T-helper 17 cell (primary cell): ENCODE results near the gene NPAS3. TPM values are rescaled to one million over a fixed set of nuclear protein-coding genes. Genes with fewer than 3 reads are reported as not detected.
"Not testable (repeated sequence)": the region's sequence is repeated elsewhere in the genome, so short reads cannot be mapped to it uniquely, and the experiment has no call there.

Source experiments
- ATAC-seq: fragments of 150-1000 bp; cut with Tn5 transposase; 2 replicates; pipeline ENCODE4 v1.10.0; 2021; ENCODE audit warnings: mild to moderate bottlenecking, moderate library complexity
- DNase-seq, 3 donors: peaks; one replicate each; pipeline versions ENCODE4 v3.0.0 to v3.0.0-alpha.2; 2020 to 2021
- H3K9me3 ChIP-seq: one replicate; pipeline ENCODE4 v1.7.0; 2013; ENCODE audit warnings: low read length, mild to moderate bottlenecking; ENCODE audit not compliant: control insufficient read depth, poor library complexity, severe bottlenecking
- H3K27ac Mint-ChIP-seq: one replicate; pipeline ENCODE4 v1.8.0; 2022; ENCODE audit warnings: mild to moderate bottlenecking, moderate library complexity, mixed read lengths
- H3K27me3 Mint-ChIP-seq: one replicate; pipeline ENCODE4 v1.8.0; 2022; ENCODE audit warnings: mixed read lengths
- H3K36me3 Mint-ChIP-seq: one replicate; pipeline ENCODE4 v1.8.0; 2022; ENCODE audit warnings: low read depth, mixed read lengths
- H3K4me1 Mint-ChIP-seq: one replicate; pipeline ENCODE4 v1.8.0; 2022; ENCODE audit warnings: mild to moderate bottlenecking, mixed read lengths
- H3K4me3 Mint-ChIP-seq: one replicate; pipeline ENCODE4 v1.8.0; 2022; ENCODE audit warnings: mild to moderate bottlenecking, moderate library complexity, mixed read lengths
- total RNA-seq, 4 donors: library from RNA in 2 of 4; stranded (reverse) in 2 of 4; gene quantifications; one replicate each; pipeline ENCODE4 v1.2.3 and lab custom pipeline; 2022 to 2026

The NPAS3 gene
- total RNA-seq, 2 donors from 2014 or later = not detected

- Mint-ChIP-seq H3K27me3 (no peaks in the 10 kb centered on the region), H3K4me3 (no peak overlapping the region), H3K36me3 (no peaks in the 10 kb centered on the region), H3K27ac (no peak overlapping the region), H3K4me1 (no peaks in the 10 kb centered on the region)
- no peak for ATAC-seq
- DNase-seq = no peak
- H3K9me3 ChIP-seq = no peaks in the 10 kb centered on the region
Observed at GRCh38 chr14:33081259-33081658, 142.6 kb downstream of the NPAS3 start.

DNA sequence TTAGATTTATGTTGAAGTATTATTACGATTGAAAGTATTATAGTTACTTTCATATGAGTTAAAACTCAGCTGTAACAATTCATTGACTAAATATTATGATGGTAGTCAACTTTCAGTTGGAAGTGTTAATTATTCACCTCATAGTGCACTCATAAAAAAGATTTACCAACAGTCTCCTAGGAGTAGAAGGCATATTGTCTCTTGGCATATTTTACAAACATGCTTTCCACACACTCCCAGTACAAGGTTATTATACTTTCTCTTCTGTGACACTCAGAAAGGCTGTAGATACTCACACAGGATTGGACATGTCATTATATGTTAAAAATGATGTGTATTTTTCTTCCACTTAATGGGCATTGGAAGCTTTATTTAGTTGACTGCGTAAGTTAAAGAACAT lies 147.1 kb downstream of the NPAS3 start:
- H3K27ac Mint-ChIP-seq = no peak overlapping the region
- H3K36me3 Mint-ChIP-seq = no peaks in the 10 kb centered on the region
- H3K27me3 Mint-ChIP-seq = no peaks in the 10 kb centered on the region
- H3K4me1 Mint-ChIP-seq = no peaks in the 10 kb centered on the region
- ATAC-seq (no peak), DNase-seq (no peak)
- H3K4me3 Mint-ChIP-seq = no peak overlapping the region
- no peaks in the 10 kb centered on the region for H3K9me3 ChIP-seq

DNA sequence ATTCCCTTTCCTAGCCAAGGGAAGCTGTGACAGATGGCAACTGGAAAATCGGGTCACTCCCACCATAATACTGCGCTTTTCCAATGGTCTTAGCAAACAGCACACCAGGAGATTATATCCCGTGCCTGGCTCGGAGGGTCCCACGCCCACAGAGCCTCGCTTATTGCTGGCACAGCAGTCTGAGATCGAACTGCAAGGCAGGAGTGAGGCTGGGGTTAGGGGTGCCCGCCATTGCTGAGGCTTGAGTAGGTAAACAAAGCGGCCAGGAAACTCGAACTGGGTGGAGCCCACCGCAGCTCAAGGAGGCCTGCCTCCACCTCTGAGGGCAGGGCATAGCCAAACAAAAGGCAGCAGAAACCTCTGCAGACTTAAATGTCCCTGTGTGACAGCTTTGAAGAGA lies 149.6 kb downstream of the NPAS3 start:
- H3K27ac Mint-ChIP-seq, ATAC-seq, H3K4me1 Mint-ChIP-seq, H3K36me3 Mint-ChIP-seq, H3K9me3 ChIP-seq, H3K27me3 Mint-ChIP-seq, H3K4me3 Mint-ChIP-seq, DNase-seq: not testable (repeated sequence)

GRCh38 chr14:33098016-33098415 lies 159.3 kb downstream of the NPAS3 start:
- Mint-ChIP-seq H3K4me3 (no peak overlapping the region), H3K27ac (no peak overlapping the region), H3K4me1 (no peaks in the 10 kb centered on the region), H3K36me3 (no peaks in the 10 kb centered on the region), H3K27me3 (no peaks in the 10 kb centered on the region)
- ATAC-seq (no peak), DNase-seq (no peak)
- H3K9me3 ChIP-seq = no peaks in the 10 kb centered on the region

DNA sequence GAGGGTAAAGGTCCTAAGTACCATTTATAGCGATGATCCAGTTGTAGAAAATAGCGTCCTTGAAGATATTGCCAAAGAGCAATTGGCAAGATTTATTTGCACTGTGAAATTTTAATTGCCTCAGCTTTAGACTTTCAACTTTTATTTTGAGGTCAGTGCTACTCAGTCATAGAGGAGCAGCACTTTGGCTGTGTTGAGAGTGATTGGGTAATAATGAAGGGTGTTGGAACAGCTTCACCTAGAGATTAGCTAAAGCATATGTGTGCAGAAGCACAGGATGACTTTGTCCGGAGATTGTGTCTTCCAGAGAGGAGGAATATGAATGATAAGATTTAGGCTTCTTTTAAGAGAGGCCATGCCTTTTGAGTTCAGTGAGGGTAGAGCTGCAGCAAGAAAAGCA lies 164.8 kb downstream of the NPAS3 start:
- Mint-ChIP-seq H3K4me3 (no peak overlapping the region), H3K36me3 (no peaks in the 10 kb centered on the region), H3K4me1 (no peaks in the 10 kb centered on the region), H3K27me3 (no peaks in the 10 kb centered on the region), H3K27ac (no peak overlapping the region)
- DNase-seq = no peak
- no peak for ATAC-seq
- no peaks in the 10 kb centered on the region for H3K9me3 ChIP-seq

DNA sequence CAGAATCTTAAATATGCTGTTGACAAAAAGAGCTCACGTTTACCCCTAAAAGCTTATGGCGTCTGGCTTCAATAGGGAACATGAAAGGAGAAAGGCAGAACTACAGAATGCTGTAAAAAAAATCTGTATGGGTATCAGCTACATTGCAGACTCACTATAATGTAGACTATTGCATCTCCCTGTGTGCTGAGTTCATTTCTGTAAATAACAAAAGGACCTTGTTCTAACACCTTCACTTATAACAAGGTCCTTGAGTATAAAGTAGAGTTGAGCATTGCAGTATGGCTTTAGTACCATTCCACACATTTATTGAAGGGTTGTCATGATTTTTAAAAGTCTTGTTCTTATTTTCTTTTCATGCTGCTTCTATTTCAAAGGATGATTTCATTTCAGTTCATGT lies 165.3 kb downstream of the NPAS3 start:
- ATAC-seq (no peak), DNase-seq (no peak)
- Mint-ChIP-seq H3K4me3 (no peak overlapping the region), H3K27ac (no peak overlapping the region), H3K27me3 (no peaks in the 10 kb centered on the region), H3K4me1 (no peaks in the 10 kb centered on the region), H3K36me3 (no peaks in the 10 kb centered on the region)
- no peaks in the 10 kb centered on the region for H3K9me3 ChIP-seq

- Mint-ChIP-seq H3K4me3 (no peak overlapping the region), H3K27me3 (no peaks in the 10 kb centered on the region), H3K27ac (no peak overlapping the region), H3K36me3 (no peaks in the 10 kb centered on the region), H3K4me1 (no peaks in the 10 kb centered on the region)
- no peak for DNase-seq
- H3K9me3 ChIP-seq = no peaks in the 10 kb centered on the region
- no peak for ATAC-seq
Observed at GRCh38 chr14:33110737-33111443, 172.2 kb downstream of the NPAS3 start.

DNA sequence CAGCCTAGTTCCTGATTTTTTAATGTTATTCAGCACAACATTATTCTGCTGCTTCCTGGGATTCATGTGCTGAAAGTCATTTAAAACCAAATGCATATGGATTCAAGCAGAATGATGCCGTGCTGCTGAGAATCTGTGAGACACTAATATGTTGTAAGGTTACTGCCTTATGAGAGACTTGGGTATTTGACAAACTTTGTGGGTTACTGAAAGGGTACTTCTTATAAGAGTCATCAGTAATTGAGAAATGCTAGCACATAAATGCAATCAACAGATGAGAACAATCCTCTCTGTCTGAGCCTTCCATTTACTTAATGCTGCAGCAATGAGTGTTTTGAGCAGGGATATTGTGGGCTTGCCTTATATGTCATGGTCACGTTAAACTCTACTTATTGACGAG lies 175.7 kb downstream of the NPAS3 start:
- no peaks in the 10 kb centered on the region for H3K9me3 ChIP-seq
- H3K27me3 Mint-ChIP-seq = no peaks in the 10 kb centered on the region
- no peak overlapping the region for H3K27ac Mint-ChIP-seq
- H3K36me3 Mint-ChIP-seq = no peaks in the 10 kb centered on the region
- ATAC-seq = no peak
- DNase-seq = no peak
- no peaks in the 10 kb centered on the region for H3K4me1 Mint-ChIP-seq
- no peak overlapping the region for H3K4me3 Mint-ChIP-seq

GRCh38 chr14:33118668-33119067 lies 180.0 kb downstream of the NPAS3 start:
- Mint-ChIP-seq H3K36me3 (no peaks in the 10 kb centered on the region), H3K4me1 (no peaks in the 10 kb centered on the region), H3K27me3 (no peaks in the 10 kb centered on the region), H3K27ac (no peak overlapping the region), H3K4me3 (no peak overlapping the region)
- DNase-seq (no peak), ATAC-seq (no peak)
- no peaks in the 10 kb centered on the region for H3K9me3 ChIP-seq

GRCh38 chr14:33120341-33120740 lies 181.7 kb downstream of the NPAS3 start:
- no peak overlapping the region for H3K27ac Mint-ChIP-seq
- no peaks in the 10 kb centered on the region for H3K9me3 ChIP-seq
- no peaks in the 10 kb centered on the region for H3K4me1 Mint-ChIP-seq
- DNase-seq = no peak
- no peak for ATAC-seq
- no peaks in the 10 kb centered on the region for H3K27me3 Mint-ChIP-seq
- no peak overlapping the region for H3K4me3 Mint-ChIP-seq
- no peaks in the 10 kb centered on the region for H3K36me3 Mint-ChIP-seq

DNA sequence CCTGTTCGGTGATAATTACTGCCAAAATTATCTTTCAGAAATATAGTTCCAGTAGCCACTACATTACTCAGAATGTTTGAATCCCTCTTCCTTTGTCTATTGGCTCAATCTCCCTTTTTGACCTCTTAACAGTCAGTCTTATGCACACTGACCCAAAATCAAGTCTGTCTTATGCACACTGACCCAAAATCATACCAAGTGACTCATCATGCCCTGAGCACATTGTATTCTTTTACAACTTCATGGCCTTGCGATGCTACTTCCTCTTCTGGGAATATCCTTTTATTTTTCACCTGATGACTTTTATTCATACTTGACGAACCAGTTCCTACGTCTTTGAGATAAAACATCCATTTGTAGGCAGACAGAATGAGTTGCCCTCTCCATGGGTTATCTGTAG lies 182.3 kb downstream of the NPAS3 start:
- H3K27ac Mint-ChIP-seq = no peak overlapping the region
- no peak for ATAC-seq
- no peaks in the 10 kb centered on the region for H3K27me3 Mint-ChIP-seq
- no peak for DNase-seq
- H3K4me1 Mint-ChIP-seq = no peaks in the 10 kb centered on the region
- no peaks in the 10 kb centered on the region for H3K9me3 ChIP-seq
- no peaks in the 10 kb centered on the region for H3K36me3 Mint-ChIP-seq
- no peak overlapping the region for H3K4me3 Mint-ChIP-seq

DNA sequence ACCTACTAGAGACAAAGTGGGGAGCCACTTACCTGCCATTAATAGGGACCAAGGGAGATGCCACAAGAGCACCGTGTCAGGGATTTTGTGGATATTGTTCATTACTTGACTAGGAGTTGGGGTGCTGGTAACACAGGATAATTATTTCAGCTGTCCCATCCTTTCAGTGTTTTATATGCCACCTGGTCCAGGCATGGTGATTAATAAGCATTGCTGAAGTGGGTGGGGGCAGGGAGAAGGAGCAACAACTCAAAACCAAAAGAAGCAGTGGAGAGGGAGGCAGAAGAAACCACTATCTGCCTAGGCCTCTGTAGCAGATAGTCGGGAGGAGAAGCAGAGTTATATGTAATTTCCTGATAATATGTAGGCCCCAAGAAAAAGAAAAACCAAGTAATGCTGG lies 184.6 kb downstream of the NPAS3 start:
- H3K36me3 Mint-ChIP-seq = no peaks in the 10 kb centered on the region
- no peak for DNase-seq
- ATAC-seq = no peak

DNA sequence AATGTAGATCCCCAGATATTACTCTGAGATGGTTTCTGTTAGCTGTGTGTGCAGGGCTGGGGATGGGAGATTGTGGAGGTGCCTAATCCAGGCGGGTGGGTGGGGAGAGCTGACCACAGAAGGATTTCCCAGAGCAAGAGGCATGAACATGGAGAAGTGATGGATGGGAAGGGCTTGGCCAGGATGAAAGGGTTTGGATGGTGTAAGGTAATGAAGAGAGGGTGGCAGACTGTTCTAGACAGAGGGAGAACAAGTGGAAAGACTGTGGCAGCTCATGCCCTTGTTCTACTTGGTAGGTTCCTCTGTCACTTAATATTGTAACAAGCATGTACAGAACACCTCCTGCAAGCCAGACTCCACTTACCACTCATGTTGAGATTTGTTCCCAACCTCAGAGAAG lies 187.8 kb downstream of the NPAS3 start:
- no peak overlapping the region for H3K27ac Mint-ChIP-seq
- H3K4me1 Mint-ChIP-seq = no peaks in the 10 kb centered on the region

More for the DNA sequence above, 184.6 kb downstream of the NPAS3 start:
- Mint-ChIP-seq H3K4me3 (no peak overlapping the region), H3K27ac (no peak overlapping the region), H3K27me3 (no peaks in the 10 kb centered on the region), H3K4me1 (no peaks in the 10 kb centered on the region)
- H3K9me3 ChIP-seq = no peaks in the 10 kb centered on the region

GRCh38 chr14:33127531-33127930 lies 188.9 kb downstream of the NPAS3 start:
- no peak overlapping the region for H3K27ac Mint-ChIP-seq
- DNase-seq = no peak
- H3K27me3 Mint-ChIP-seq = no peaks in the 10 kb centered on the region
- no peaks in the 10 kb centered on the region for H3K9me3 ChIP-seq
- no peak for ATAC-seq
- H3K4me3 Mint-ChIP-seq = no peak overlapping the region
- H3K36me3 Mint-ChIP-seq = no peaks in the 10 kb centered on the region
- no peaks in the 10 kb centered on the region for H3K4me1 Mint-ChIP-seq

More for the DNA sequence above, 187.8 kb downstream of the NPAS3 start:
- H3K9me3 ChIP-seq = no peaks in the 10 kb centered on the region
- Mint-ChIP-seq H3K36me3 (no peaks in the 10 kb centered on the region), H3K27me3 (no peaks in the 10 kb centered on the region), H3K4me3 (no peak overlapping the region)
- ATAC-seq (no peak), DNase-seq (no peak)
